ENCODE measurements around the gene SFRP4. TPM values are rescaled to one million over a fixed set of nuclear protein-coding genes. Genes with fewer than 3 reads are reported as not detected.

Gene SFRP4
- total and polyA plus RNA-seq, 9 of the 15 experiments (the other 6 are each of a cell fraction or from before 2014, with no cell fraction given): not detected

- TF ChIP-seq HBP1 (CRISPR knock-in tag; IDR thresholded peaks at IDR 0.05) (no peak), ZNF586 (CRISPR knock-in tag; conservative IDR thresholded peaks at IDR 0.05) (no peak), ATF3 (IDR thresholded peaks at IDR 0.05) (no peak), ATF3 (CRISPR knock-in tag; conservative IDR thresholded peaks at IDR 0.05) (no peak), FOXA1 (IDR thresholded peaks at IDR 0.05; ENCODE audit: borderline replicate concordance) (no peak), ZNF639 (CRISPR knock-in tag; conservative IDR thresholded peaks at IDR 0.05 in 1 of 2, IDR thresholded peaks at IDR 0.05 in 1 of 2) (peak in 1 of 2 experiments; percentile 44; a peak in 1 of 4 replicates), ESRRA (IDR thresholded peaks at IDR 0.05; ENCODE audit: borderline replicate concordance, low read depth) (peak; percentile 80; the same call in 1 of the 2 replicates), RBFOX2 (IDR thresholded peaks at IDR 0.05; ENCODE audit: low read depth, low read length) (no peak), ZNF592 (IDR thresholded peaks at IDR 0.05) (0 out of 2 replicates have a peak, but pooled peaks have one; percentile 25), CHD1 (IDR thresholded peaks at IDR 0.05; ENCODE audit: low read length) (no peak), RUNX1 (IDR thresholded peaks at IDR 0.05; ENCODE audit: low read depth) (no peak), MLLT1 (IDR thresholded peaks at IDR 0.05) (no peak), DNMT1 (IDR thresholded peaks at IDR 0.05) (no peak), HLTF (IDR thresholded peaks at IDR 0.05) (no peak), ZNF165 (CRISPR knock-in tag; IDR thresholded peaks at IDR 0.05; ENCODE audit: borderline replicate concordance) (no peak), NRF1 (conservative IDR thresholded peaks at IDR 0.05 in 1 of 2, IDR thresholded peaks at IDR 0.05 in 1 of 2) (no peak), POLR2A (conservative IDR thresholded peaks at IDR 0.05) (no peak), MTA1 (IDR thresholded peaks at IDR 0.05; ENCODE audit: borderline replicate concordance) (no peak)
Observed at GRCh38 chr7:37912756-37913155, 3.9 kb downstream of the SFRP4 start (continued).
